Measurements from ENCODE around the gene SUCNR1. TPM values are rescaled to one million over a fixed set of nuclear protein-coding genes. Genes with fewer than 3 reads are reported as not detected.

Gene SUCNR1
- total RNA-seq, 2 donors from 2014 or later, result not detected

GRCh38 chr3:151908399-151908798 lies 35.0 kb downstream of the SUCNR1 start:
- H3K9ac ChIP-seq (ENCODE audit: extremely low read depth, low read length, poor library complexity, severe bottlenecking), result no peak overlapping the region
- H3K4me1 ChIP-seq (ENCODE audit: control insufficient read depth, insufficient read depth, low read length), result peaks cover 12% of the 10 kb centered on the region
- Mint-ChIP-seq H3K27ac (no peak overlapping the region), H3K27me3 (ENCODE audit: insufficient read depth) (peaks cover 6% of the 10 kb centered on the region), H3K4me1 (peaks cover 11% of the 10 kb centered on the region), H3K4me3 (no peak overlapping the region), H3K36me3 (ENCODE audit: low read depth) (no peaks in the 10 kb centered on the region), H3K9me3 (no peaks in the 10 kb centered on the region)
- H3K36me3 ChIP-seq (ENCODE audit: control insufficient read depth, insufficient read depth, low read length), result no peaks in the 10 kb centered on the region
- 78 to 90% methylated on average over 2 to 3 of the region's 3 CpGs for WGBS, 2 experiments (ENCODE audit: insufficient coverage in 1 of 2, insufficient read length in 1 of 2)
- peaks cover 15% of the 10 kb centered on the region for H3K9me3 ChIP-seq (ENCODE audit: control insufficient read depth, low read length)
- H3K4me3 ChIP-seq (ENCODE audit: low read length), result no peak overlapping the region
- peaks cover 15% of the 10 kb centered on the region for H3K27me3 ChIP-seq (ENCODE audit: control insufficient read depth, insufficient read depth, low read length, poor library complexity, severe bottlenecking)
- no peak for TF ChIP-seq CTCF (conservative IDR thresholded peaks at IDR 0.05)
- no peak overlapping the region for H3K27ac ChIP-seq (ENCODE audit: low read depth, low read length)
- DNase-seq, result no peak

- Histone ChIP-seq H3K27ac (ENCODE audit: low read depth, low read length) (no peak overlapping the region), H3K27me3 (ENCODE audit: control insufficient read depth, insufficient read depth, low read length, poor library complexity, severe bottlenecking) (peaks cover 14% of the 10 kb centered on the region), H3K36me3 (ENCODE audit: control insufficient read depth, insufficient read depth, low read length) (no peaks in the 10 kb centered on the region), H3K4me1 (ENCODE audit: control insufficient read depth, insufficient read depth, low read length) (peaks cover 6% of the 10 kb centered on the region), H3K9ac (ENCODE audit: extremely low read depth, low read length, poor library complexity, severe bottlenecking) (no peak overlapping the region), H3K9me3 (ENCODE audit: control insufficient read depth, low read length) (peaks cover 15% of the 10 kb centered on the region), H3K4me3 (ENCODE audit: low read length) (no peak overlapping the region)
- no peak for TF ChIP-seq CTCF (conservative IDR thresholded peaks at IDR 0.05)
- peaks cover 5% of the 10 kb centered on the region for H3K4me1 Mint-ChIP-seq
- WGBS, 2 experiments (ENCODE audit: insufficient coverage in 1 of 2, insufficient read length in 1 of 2), result 0 to 3% methylated on average over 1 of the region's 1 CpG
- H3K27me3 Mint-ChIP-seq (ENCODE audit: insufficient read depth), result peaks cover 3% of the 10 kb centered on the region
- no peaks in the 10 kb centered on the region for H3K9me3 Mint-ChIP-seq
- H3K4me3 Mint-ChIP-seq, result no peak overlapping the region
- no peaks in the 10 kb centered on the region for H3K36me3 Mint-ChIP-seq (ENCODE audit: low read depth)
- no peak for DNase-seq
- no peak overlapping the region for H3K27ac Mint-ChIP-seq
Measured at GRCh38 chr3:151909681-151910405, 36.4 kb downstream of the SUCNR1 start.

GRCh38 chr3:151911462-151911861 lies 38.0 kb downstream of the SUCNR1 start:
- H3K27me3 Mint-ChIP-seq (ENCODE audit: insufficient read depth), result peaks cover 3% of the 10 kb centered on the region
- no peaks in the 10 kb centered on the region for H3K9me3 Mint-ChIP-seq
- no peak for TF ChIP-seq CTCF (conservative IDR thresholded peaks at IDR 0.05)
- no peaks in the 10 kb centered on the region for H3K36me3 Mint-ChIP-seq (ENCODE audit: low read depth)
- no peak overlapping the region for H3K9ac ChIP-seq (ENCODE audit: extremely low read depth, low read length, poor library complexity, severe bottlenecking)
- WGBS, 2 experiments (ENCODE audit: insufficient coverage in 1 of 2, insufficient read length in 1 of 2), result 86 to 90% methylated on average over 1 of the region's 1 CpG
- H3K27me3 ChIP-seq (ENCODE audit: control insufficient read depth, insufficient read depth, low read length, poor library complexity, severe bottlenecking), result peaks cover 14% of the 10 kb centered on the region
- H3K4me3 Mint-ChIP-seq, result no peak overlapping the region
- H3K36me3 ChIP-seq (ENCODE audit: control insufficient read depth, insufficient read depth, low read length), result no peaks in the 10 kb centered on the region
- H3K4me1 ChIP-seq (ENCODE audit: control insufficient read depth, insufficient read depth, low read length), result no peaks in the 10 kb centered on the region
- H3K27ac Mint-ChIP-seq, result no peak overlapping the region
- peak overlapping the region; percentile 27 for H3K4me3 ChIP-seq (ENCODE audit: low read length)
- peaks cover 5% of the 10 kb centered on the region for H3K4me1 Mint-ChIP-seq
- DNase-seq, result no peak
- no peak overlapping the region for H3K27ac ChIP-seq (ENCODE audit: low read depth, low read length)
- peaks cover 15% of the 10 kb centered on the region for H3K9me3 ChIP-seq (ENCODE audit: control insufficient read depth, low read length)

Measured in endodermal cell (in vitro differentiated cells).